ENCODE data around the gene KLHL22.
A peak's percentile ranks its signal among the peaks of the same experiment; 100 is the strongest.
"Not testable (repeated sequence)": the region's sequence is repeated elsewhere in the genome, so short reads cannot be mapped to it uniquely, and the experiment has no call there.

Gene KLHL22

DNA sequence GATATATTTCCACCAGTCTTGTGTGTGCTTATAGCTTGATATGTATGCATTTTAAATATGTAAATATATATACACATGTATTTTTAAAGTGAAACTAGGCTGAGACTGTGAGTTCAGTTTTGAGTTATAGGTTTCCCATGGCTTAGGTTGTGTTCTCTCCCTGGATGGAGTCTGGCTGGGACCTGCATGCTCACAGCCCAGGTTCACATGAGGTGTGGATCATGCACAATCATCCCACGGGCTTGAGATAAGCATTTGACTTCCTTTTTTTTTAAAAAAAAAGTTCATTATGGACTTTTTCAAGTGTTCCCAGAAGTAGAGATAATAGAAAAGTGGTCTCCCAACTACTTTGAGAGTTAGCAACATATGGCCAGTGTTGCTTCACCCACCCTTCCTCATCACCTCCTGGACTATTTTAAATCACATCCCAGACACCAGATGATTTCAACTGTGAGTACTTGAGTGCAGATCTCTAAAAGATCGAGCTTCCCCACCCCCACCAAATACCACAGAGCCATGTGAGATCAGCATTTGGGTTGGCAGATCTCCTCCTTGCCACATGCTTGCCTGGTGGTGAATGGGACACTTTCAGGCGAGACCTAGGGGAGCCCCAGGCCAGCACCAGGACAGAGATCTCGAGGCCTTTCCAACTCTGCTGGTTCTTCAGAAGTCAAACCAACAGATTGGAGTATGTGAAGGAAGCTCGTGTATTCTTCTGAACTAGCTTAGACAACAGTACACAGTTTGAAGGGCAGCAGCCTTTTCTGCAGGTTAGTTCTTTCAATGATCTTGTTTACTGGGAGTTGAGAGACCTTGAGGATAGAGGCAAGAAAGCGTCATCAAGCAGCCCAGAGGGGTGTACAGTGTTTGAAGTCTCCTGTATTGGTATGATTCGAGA, 27.7 kb upstream of the KLHL22 start:
- no peak for DNase-seq (ENCODE audit: low spot score)

DNA sequence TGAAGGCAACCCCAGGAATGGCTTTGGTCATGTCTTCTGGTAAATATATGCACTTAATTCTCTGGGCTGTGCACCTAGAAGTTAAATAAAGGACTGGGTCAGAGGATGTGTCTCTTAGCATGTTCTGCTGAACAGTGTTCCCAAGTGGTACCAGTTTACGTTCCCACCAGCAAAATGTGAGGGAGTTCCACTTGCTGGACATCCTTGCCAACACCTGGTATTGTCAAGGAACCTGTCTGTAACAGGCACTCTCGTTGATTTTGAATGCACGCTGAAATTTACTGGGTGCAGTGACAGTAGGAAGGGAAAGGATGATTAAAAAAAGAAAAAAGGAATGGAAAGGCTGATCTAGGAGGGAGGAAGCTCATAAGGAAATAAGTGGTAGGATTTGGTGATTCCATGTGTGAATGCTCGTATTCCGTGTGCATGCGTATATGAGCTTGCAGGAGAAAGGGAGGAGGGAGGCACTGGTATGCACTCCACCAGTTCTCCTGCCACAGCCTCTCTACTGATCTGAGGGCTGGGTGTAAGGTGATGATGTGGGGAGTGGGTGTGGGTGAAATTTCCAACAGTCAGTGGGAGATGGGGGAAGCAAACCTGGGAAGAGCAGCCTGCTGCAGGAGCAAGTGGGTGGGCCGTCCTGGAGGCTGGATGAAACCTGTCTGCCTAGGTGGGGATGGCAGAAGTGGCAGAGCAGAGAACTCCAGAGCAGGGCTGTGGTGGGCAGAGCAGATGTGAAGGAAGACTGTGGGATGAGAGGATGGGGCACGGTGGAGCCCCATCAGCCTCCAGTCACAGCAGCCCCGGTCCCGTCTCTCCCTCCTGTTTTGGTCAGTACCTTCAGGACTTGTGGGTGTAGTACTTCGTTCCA, 26.8 kb upstream of the KLHL22 start:
- no peak for DNase-seq (ENCODE audit: low spot score)

- DNase-seq (ENCODE audit: low spot score) = peak; percentile 98
Measured at GRCh38 chr22:20520093-20520511, 24.5 kb upstream of the KLHL22 start.

- DNase-seq (ENCODE audit: low spot score) = no peak
Measured at GRCh38 chr22:20519558-20519957, 24.0 kb upstream of the KLHL22 start.

- no peak for DNase-seq (ENCODE audit: low spot score)
Measured at GRCh38 chr22:20517841-20518592, 22.4 kb upstream of the KLHL22 start.

DNA sequence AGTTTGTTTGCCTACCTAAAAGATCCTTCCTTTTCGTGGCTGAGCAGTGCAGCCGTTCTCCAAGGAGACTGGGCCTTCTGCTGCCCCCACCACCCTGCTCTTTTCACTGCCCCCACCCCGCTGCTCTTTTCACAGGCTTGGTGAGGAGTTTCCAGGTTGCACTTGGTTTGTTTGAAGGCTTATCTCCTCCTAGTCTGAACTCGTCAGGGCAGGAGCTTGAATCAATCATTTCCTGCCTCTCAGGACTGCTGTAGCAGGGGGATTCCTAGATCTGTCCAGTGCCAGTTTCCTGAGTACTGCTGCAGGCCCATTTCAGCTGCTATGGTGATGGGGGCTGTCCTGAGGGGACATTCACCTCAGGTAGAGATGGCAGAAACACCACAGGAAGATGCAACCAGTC, 21.8 kb upstream of the KLHL22 start:
- DNase-seq (ENCODE audit: low spot score) = no peak

- DNase-seq (ENCODE audit: low spot score) = no peak
Measured at GRCh38 chr22:20516399-20516798, 20.8 kb upstream of the KLHL22 start.

GRCh38 chr22:20514658-20515406, 19.2 kb upstream of the KLHL22 start:
- no peak for DNase-seq (ENCODE audit: low spot score)

DNA sequence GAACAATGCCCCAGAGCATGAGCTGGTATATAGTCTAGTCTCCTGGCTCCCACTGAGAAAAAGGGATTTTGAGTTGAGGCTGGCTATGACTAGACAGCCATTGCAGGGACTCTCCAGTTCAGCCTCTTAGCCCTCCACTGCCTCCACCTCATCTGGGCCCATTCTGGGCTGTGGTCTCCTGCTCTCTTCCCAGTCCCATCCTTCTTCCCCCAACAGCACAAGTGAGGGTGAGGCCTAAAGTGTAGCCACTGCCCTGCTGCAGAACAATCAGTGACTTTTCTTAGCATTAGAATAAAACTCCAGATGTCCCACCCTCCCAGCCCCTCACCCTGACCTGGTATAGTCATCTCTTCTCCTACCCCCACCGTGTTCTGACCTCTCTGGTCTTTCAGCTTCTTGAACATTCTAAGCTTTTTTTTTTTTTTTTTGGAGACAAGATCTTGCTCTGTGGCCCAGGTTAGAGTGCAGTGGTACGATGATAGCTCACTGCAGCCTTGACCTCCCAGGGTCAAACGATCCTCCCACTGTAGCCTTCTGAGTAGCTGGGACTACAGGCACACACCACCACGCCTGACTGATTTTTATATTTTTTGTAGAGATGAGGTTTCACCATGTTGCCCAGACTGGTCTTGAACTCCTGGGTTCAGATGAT, 16.1 kb upstream of the KLHL22 start:
- DNase-seq (ENCODE audit: low spot score) = no peak

GRCh38 chr22:20510811-20511577, 15.4 kb upstream of the KLHL22 start:
- DNase-seq (ENCODE audit: low spot score) = no peak

- DNase-seq (ENCODE audit: low spot score) = peak; percentile 93
Measured at GRCh38 chr22:20509344-20510047, 13.9 kb upstream of the KLHL22 start.

GRCh38 chr22:20508815-20509271, 13.2 kb upstream of the KLHL22 start:
- no peak for DNase-seq (ENCODE audit: low spot score)

DNA sequence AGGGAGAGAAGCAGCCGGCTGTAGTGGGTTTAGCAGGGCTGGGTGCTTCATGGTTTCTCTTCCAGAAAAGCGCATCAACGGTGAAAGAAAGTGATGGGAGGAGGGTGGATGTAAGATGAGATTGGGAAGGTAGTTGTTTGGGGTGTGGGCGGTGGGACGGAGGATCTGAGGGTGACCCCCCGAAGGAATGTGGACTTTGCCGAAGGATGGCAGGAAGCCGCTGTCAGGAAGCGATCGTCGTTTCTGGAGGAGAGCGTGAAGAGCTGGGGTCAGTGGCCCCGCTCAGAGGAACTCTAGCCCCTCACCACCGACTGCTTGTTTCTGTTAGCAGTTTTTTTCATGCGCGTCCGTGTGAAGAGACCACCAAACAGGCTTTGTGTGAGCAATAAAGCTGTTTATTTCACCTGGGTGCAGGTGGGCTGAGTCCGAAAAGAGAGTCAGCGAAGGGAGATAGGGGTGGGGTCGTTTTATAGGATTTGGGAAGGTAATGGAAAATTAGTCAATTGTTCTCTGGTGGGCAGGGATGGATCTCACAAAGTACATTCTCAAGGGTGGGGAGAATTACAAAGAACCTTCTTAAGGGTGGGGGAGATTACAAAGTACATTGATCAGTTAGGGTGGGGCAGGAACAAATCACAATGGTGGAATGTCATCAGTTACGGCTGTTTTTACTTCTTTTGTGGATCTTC, 12.6 kb upstream of the KLHL22 start:
- not testable (repeated sequence) for DNase-seq (ENCODE audit: low spot score)

DNA sequence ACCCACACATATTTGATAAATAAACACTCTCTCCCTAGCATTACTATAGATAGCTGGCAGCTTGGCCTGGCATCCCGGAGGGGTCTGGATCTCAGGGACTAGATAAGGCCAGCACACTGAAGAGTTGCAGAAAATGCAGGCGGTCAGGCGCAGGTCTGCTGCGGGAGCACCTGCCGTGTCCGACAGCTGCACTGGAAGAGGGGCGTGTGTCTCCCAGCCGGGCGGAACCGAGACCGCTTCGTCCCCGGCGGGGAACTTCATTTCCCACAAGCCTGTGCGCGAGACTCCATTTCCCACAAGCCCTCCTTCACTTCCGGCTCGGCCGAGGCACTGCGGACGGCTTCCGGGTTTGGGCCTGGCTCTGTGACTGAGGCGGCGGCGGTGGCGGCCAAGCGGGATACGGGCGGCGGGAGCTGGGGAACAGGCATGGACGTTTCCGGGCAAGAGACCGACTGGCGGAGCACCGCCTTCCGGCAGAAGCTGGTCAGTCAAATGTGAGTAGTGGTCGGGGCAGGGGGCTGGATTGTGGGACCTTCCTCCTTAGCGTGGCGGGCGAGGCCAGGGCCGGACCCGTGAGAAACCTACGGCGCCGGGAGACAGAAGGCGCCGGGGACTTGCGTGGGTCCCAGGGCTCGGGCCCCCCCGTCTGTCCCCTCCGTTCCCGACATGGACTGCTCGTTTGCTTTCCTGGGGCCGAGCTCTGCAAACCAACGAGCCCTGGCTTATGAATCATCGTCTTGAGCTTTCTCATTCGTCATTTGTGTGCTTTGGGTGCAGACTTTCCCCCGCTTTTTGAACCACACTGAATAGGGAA, 11.9 kb upstream of the KLHL22 start, which contains the start of gene MED15:
Gene MED15 (plus strand): TSS at position 358 of the 814 bp plus-strand sequence. CDS start 69 bp downstream, at position 427.
- peak; percentile 82 for DNase-seq (ENCODE audit: low spot score)

- no peak for DNase-seq (ENCODE audit: low spot score)
Measured at GRCh38 chr22:20506543-20507252, 11.1 kb upstream of the KLHL22 start.

DNA sequence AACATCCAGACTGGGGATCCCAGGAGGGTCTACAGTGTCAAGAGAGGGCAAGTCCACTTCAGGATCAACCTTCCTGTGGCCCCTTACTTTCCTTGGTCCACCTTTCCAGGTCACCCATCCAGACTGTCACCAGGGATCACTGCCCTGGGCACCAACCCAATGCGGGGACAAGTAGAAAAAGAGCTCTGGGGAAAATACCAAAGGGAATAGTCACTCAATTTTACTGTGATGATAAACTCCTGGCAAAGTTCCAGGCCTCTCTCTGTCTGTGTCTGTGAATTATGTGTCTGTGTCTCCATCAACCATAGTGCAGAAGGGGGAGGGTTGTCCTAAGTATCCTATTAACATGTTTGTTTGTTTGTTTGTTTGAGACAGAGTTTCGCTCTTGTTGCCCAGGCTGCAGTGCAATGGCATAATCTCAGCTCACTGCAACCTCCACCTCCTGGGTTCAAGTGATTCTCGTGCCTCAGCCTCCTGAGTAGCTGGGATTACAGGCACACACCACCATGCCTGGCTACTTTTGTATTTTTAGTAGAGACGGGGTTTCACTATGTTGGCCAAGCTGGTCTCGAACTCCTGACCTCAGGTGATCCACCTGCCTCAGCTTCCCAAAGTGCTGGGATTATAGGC, 8.8 kb upstream of the KLHL22 start:
- peak; percentile 70 for DNase-seq (ENCODE audit: low spot score)

GRCh38 chr22:20503816-20504215, 8.2 kb upstream of the KLHL22 start:
- DNase-seq (ENCODE audit: low spot score) = no peak

All from COLO829 (cell line).